HepG2 (cell line): ENCODE data around the gene TTF2. TPM values are rescaled to one million over a fixed set of nuclear protein-coding genes. Genes with fewer than 3 reads are reported as not detected.

Experiments used
- CBX2 ChIP-seq, 2 experiments: fragments of 200-600 bp in 1 of 2; sonication (generic); formaldehyde crosslinking in 1 of 2; IDR thresholded peaks; 2 replicates each; pipeline versions ENCODE4 v1.7.0 to v1.8.1; 2018 to 2022; ENCODE audit warnings: low read depth in 2 of 2, low read length in 1 of 2, mild to moderate bottlenecking in 1 of 2, missing genetic modification reagents in 1 of 2
- EED ChIP-seq: sonication (generic); formaldehyde crosslinking; IDR thresholded peaks from 2 replicates; pipeline ENCODE4 v1.5.0; 2020; ENCODE audit warnings: mild to moderate bottlenecking, missing genetic modification reagents
- GPN1 ChIP-seq: sonication (generic); formaldehyde crosslinking; IDR thresholded peaks from 2 replicates; pipeline ENCODE4 v1.5.1; 2020; ENCODE audit warnings: missing genetic modification reagents, borderline replicate concordance
- KDM3A ChIP-seq: IDR thresholded peaks from 2 replicates; pipeline ENCODE4 v1.6.1; 2018; ENCODE audit warnings: low read depth, missing compliant biosample characterization
- LRRFIP1 ChIP-seq: sonication (generic); formaldehyde crosslinking; conservative IDR thresholded peaks from 2 replicates; pipeline ENCODE4 v1.4.0; 2020; ENCODE audit warnings: missing genetic modification reagents
- NCOR1 ChIP-seq: fragments of 200-600 bp; sonication (generic); IDR thresholded peaks from 2 replicates; pipeline ENCODE4 v1.7.0; 2017; ENCODE audit warnings: antibody characterized with exemption, low read length, borderline replicate concordance
- PAX8 ChIP-seq: sonication (generic); formaldehyde crosslinking; IDR thresholded peaks from 2 replicates; pipeline ENCODE4 v1.8.0; 2022; ENCODE audit warnings: mild to moderate bottlenecking, missing genetic modification reagents, borderline replicate concordance
- RERE ChIP-seq: IDR thresholded peaks from 2 replicates; pipeline ENCODE4 v1.6.1; 2016; ENCODE audit warnings: low read depth, missing genetic modification reagents, missing compliant biosample characterization
- RFXANK ChIP-seq: IDR thresholded peaks from 2 replicates; pipeline ENCODE4 v1.6.1; 2016
- SALL2 ChIP-seq: sonication (generic); formaldehyde crosslinking; IDR thresholded peaks from 2 replicates; pipeline ENCODE4 v1.8.1; 2023; ENCODE audit warnings: mild to moderate bottlenecking, missing genetic modification reagents, inconsistent platforms
- SMC3 ChIP-seq: IDR thresholded peaks from 2 replicates; pipeline ENCODE4 v1.6.1; 2011; ENCODE audit warnings: low read length, improper control_type of control experiment
- TARDBP ChIP-seq: sonication (generic); formaldehyde crosslinking; IDR thresholded peaks from 2 replicates; pipeline ENCODE4 v1.8.0; 2022; ENCODE audit warnings: mild to moderate bottlenecking, missing genetic modification reagents
- TRAFD1 ChIP-seq: sonication (generic); formaldehyde crosslinking; IDR thresholded peaks from 2 replicates; pipeline ENCODE4 v1.5.1; 2020; ENCODE audit warnings: missing genetic modification reagents, mild to moderate bottlenecking, borderline replicate concordance
- XBP1 ChIP-seq: sonication (generic); formaldehyde crosslinking; IDR thresholded peaks from 2 replicates; pipeline ENCODE4 v1.5.0; 2020; ENCODE audit warnings: missing genetic modification reagents
- ZNF207 ChIP-seq: fragments of 450-650 bp; IDR thresholded peaks from 2 replicates; pipeline ENCODE4 v1.6.1; 2016; ENCODE audit warnings: antibody characterized with exemption, borderline replicate concordance
- ZNF326 ChIP-seq: sonication (generic); formaldehyde crosslinking; IDR thresholded peaks from 2 replicates; pipeline ENCODE4 v1.4.0; 2020; ENCODE audit warnings: missing genetic modification reagents, borderline replicate concordance
- ZNF329 ChIP-seq: sonication (generic); formaldehyde crosslinking; IDR thresholded peaks from 2 replicates; pipeline ENCODE4 v1.9.0; 2021; ENCODE audit warnings: low read depth, mild to moderate bottlenecking, missing genetic modification reagents
- ZNF333 ChIP-seq: sonication (generic); formaldehyde crosslinking; IDR thresholded peaks from 2 replicates; pipeline ENCODE4 v1.4.0; 2020; ENCODE audit warnings: mild to moderate bottlenecking, missing genetic modification reagents, borderline replicate concordance
- ZNF660 ChIP-seq: sonication (generic); formaldehyde crosslinking; IDR thresholded peaks from 2 replicates; pipeline ENCODE4 v1.5.1; 2020; ENCODE audit warnings: mild to moderate bottlenecking, low read depth, missing genetic modification reagents, borderline replicate concordance
- ZNF713 ChIP-seq: sonication (generic); formaldehyde crosslinking; IDR thresholded peaks from 2 replicates; pipeline ENCODE4 v1.4.0; 2020; ENCODE audit warnings: mild to moderate bottlenecking, missing genetic modification reagents
- ZNF790 ChIP-seq: sonication (generic); formaldehyde crosslinking; IDR thresholded peaks from 2 replicates; pipeline ENCODE4 v1.8.0; 2022; ENCODE audit warnings: missing genetic modification reagents, mild to moderate bottlenecking, borderline replicate concordance
- polyA plus RNA-seq, 8 experiments: library from polyadenylated mRNA; depleted of rRNA in 3 of 8; stranded (reverse) in 7 of 8; unstranded in 1 of 8; fragments of >200 nt; fragmentation: Illumina TruSeq in 4 of 8; extraction: Trizol in 4 of 8; gene quantifications; 2 replicates each; pipeline versions ENCODE4 v1.2.1 to v1.2.3, GENCODE V29; 2011 to 2016; ENCODE audit warnings: low read depth in 4 of 8, missing spikeins in 1 of 8, mixed read lengths in 1 of 8; ENCODE audit not compliant: insufficient read depth in 1 of 8
- total RNA-seq, 5 experiments: library from RNA; depleted of rRNA; stranded (reverse); fragments of >200 nt; fragmentation: Illumina TruSeq; extraction: Trizol; gene quantifications; 2 replicates each; pipeline ENCODE4 v1.2.3, GENCODE V29; 2016; ENCODE audit warnings: low read depth in 1 of 5

TTF2 gene
- total and polyA plus RNA-seq, 2 of the 13 experiments (the other 11 are each of a cell fraction or from before 2014, with no cell fraction given) = 12.8 to 48.9 TPM

- TF ChIP-seq RERE (CRISPR knock-in tag) (no peak), XBP1 (CRISPR knock-in tag) (no peak), NCOR1 (no peak), PAX8 (CRISPR knock-in tag) (no peak), SMC3 (no peak), ZNF660 (no peak), ZNF329 (CRISPR knock-in tag) (no peak), LRRFIP1 (CRISPR knock-in tag) (no peak), ZNF333 (no peak), TARDBP (CRISPR knock-in tag) (no peak), RFXANK (CRISPR knock-in tag) (no peak), SALL2 (CRISPR knock-in tag) (no peak), GPN1 (CRISPR knock-in tag) (no peak), ZNF326 (CRISPR knock-in tag) (no peak), ZNF207 (no peak), TRAFD1 (CRISPR knock-in tag) (0 out of 2 replicates have a peak, but pooled peaks have one; percentile 41), KDM3A (CRISPR knock-in tag) (no peak), ZNF790 (CRISPR knock-in tag) (no peak), ZNF713 (CRISPR knock-in tag) (no peak), CBX2 (IDR thresholded peaks at IDR 0.05; ENCODE audit: low read depth, low read length) (no peak), CBX2 (CRISPR knock-in tag; IDR thresholded peaks at IDR 0.05; ENCODE audit: low read depth) (no peak), EED (no peak)
These were observed at the start of gene TTF2 (continued) for GRCh38 chr1:117059678-117060440.
